HG03135 (cell line): ENCODE data around the gene CES2.
A peak's percentile ranks its signal among the peaks of the same experiment; 100 is the strongest.
"Not testable (repeated sequence)": the region's sequence is repeated elsewhere in the genome, so short reads cannot be mapped to it uniquely, and the experiment has no call there.

Experiments used
- ATAC-seq: cut with Tn5 transposase; IDR thresholded peaks from one replicate; pipeline ENCODE4 v1.9.1; 2021; ENCODE audit warnings: mild to moderate bottlenecking, moderate library complexity; ENCODE audit not compliant: unreplicated experiment

The CES2 gene

GRCh38 chr16:66976746-66977145 lies 41.4 kb downstream of the CES2 start:
- ATAC-seq = no peak

GRCh38 chr16:66977341-66978113 lies 42.2 kb downstream of the CES2 start:
- peak; percentile 75 for ATAC-seq

- ATAC-seq = no peak
Measured at GRCh38 chr16:66979011-66979717, 43.8 kb downstream of the CES2 start.

GRCh38 chr16:66983033-66983432 lies 47.7 kb downstream of the CES2 start:
- no peak for ATAC-seq

GRCh38 chr16:66984892-66985311 lies 49.6 kb downstream of the CES2 start:
- no peak for ATAC-seq

- no peak for ATAC-seq
Measured at GRCh38 chr16:66986559-66986958, 51.2 kb downstream of the CES2 start.

GRCh38 chr16:66988197-66988788 lies 53.0 kb downstream of the CES2 start, which contains the start of gene CES4A:
Gene CES4A, plus strand, starts transcription at chr16:66988589. Its CDS starts 184 bp downstream, at chr16:66988773.
- no peak for ATAC-seq

GRCh38 chr16:66991545-66992077 lies 56.3 kb downstream of the CES2 start:
- no peak for ATAC-seq

- not testable (repeated sequence) for ATAC-seq
Measured at GRCh38 chr16:66993558-66993957, 58.2 kb downstream of the CES2 start.
